GM21367 (cell line): Measurements from ENCODE around the gene LDLRAD4.
A peak's percentile ranks its signal among the peaks of the same experiment; 100 is the strongest.

Experiments used
- ATAC-seq: cut with Tn5 transposase; IDR thresholded peaks from one replicate; pipeline ENCODE4 v1.9.1; 2021; ENCODE audit not compliant: unreplicated experiment

Gene LDLRAD4

DNA sequence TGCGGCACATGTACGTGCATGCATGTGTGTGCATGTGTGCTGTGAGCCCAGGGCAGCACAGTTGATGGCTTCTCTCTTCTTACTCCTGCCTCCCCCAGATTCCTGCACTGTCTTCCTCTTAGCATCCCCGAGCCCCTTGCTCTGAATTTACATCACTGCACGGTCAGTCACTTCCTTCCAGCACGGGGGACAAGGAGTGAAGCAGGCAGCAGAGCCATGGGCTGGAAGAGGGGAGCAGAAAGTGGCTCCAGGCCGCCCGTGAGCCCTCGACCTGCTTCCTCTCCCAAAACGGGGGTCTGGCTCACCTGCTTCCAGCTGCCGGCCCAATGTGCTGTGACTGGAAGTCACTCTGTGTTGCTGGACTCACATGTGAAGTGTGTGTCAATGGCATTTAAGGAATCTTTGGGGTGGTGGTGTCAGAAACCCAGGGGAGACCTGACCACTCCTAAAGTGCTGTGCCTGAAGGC is 401.7 kb downstream of the LDLRAD4 start:
- ATAC-seq, result no peak

DNA sequence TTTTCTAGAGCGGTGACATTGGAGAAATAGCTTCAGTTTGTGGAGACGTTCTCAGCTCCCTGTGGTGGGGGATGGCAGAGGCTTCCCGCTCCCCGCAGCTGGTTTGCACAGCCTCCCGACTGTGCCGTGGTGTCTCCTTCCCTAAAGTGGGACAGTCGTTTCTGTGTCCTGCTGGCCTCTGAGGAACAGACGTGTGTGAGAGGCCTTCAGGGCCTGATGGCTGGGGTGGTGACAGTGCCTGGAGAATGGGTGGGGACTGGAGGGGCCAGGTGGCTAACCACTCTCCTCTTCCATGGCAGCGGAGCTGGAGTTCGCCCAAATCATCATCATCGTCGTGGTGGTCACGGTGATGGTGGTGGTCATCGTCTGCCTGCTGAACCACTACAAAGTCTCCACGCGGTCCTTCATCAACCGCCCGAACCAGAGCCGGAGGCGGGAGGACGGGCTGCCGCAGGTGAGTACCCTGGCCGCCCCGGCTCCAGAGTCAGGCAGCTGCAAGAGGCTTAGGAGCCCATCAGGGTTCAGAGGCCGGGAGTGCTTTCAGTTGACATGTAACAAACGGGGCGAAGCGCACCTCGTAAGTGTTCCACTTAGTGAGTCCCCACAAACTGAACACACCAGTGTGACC is 402.4 kb downstream of the LDLRAD4 start:
- no peak for ATAC-seq

DNA sequence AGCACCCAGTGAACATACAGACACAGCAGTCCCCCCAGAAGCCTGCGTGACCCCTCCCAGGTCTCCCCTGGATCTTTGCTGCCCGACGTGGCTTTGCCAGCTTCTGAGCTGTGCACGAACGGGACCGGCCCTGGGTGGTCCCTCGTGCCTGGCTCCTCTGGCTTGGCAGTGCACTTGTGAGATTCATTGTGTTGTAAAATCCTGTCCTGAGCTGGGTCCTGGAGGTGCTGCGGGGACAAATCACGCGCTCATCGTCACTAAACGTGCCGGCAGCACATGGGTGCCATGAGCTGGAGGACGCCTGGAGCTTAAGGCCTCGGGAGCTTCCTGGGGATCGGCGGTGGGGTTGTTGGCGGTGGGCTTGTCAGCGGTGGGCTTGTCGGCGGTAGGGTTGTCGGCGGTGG is 402.9 kb downstream of the LDLRAD4 start:
- ATAC-seq, result no peak

- ATAC-seq, result no peak
These were observed 403.5 kb downstream of the LDLRAD4 start for GRCh38 chr18:13621886-13622619.

- ATAC-seq, result no peak
These were observed 404.2 kb downstream of the LDLRAD4 start for GRCh38 chr18:13622751-13623150.

DNA sequence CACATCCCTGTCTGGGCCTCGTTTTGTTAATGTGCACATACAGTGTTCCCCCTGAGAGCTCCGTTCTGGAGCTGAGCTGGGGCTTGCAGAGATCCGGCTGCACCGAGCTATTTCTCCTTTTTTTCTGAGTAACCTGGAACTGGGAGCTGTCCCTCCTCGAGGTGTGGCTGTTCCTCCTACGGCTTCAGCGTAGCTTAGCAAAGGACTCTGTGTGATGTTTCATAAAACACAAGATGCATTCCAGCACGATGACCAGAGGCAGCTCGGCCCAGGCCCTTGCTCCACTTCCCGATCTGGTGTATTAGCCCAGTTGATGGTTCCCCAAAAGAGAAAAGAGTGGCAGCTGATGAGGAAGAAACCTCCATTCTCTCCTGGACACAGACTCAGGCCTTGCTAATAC is 404.8 kb downstream of the LDLRAD4 start:
- no peak for ATAC-seq

DNA sequence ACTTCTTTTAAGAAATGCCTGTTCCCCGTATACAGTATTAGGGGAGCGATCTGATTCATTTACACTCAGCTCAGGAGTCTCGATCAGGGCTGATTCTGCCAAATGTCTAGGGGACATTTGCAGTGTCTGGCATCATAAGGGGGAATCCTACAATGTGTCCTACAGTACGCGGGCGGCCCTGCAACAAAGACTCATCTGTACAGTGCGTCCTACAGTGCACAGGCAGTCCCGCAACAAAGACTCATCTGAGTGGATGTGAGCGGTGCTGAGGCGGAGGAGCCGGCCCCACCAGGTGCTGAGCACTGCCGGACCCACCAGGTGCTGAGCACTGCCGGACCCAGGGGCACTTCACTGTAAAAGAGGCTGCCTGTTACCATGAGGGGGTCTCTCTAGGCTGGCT is 405.3 kb downstream of the LDLRAD4 start:
- no peak for ATAC-seq

GRCh38 chr18:13624563-13625237 is 406.1 kb downstream of the LDLRAD4 start:
- no peak for ATAC-seq

DNA sequence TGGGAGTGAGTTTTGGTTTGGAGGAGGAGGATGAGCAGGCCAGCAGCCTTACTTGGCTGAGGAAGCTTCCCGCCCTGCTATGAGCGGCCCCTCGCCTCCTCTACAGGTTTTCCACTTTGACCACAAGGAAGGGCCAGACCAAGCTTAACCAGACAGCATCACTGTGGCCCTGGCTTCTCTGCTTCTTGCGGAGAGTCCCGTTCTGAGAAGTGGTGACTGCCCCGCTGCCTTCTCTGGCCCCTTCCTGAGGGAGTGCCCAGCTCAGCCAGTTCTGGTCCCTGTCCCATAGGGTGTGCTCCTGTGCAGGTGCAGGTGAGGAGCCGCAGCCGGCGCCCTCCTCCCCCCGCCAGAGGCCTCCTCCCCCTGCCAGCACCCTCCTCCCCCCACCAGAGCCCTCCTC is 406.8 kb downstream of the LDLRAD4 start:
- ATAC-seq, result no peak

- no peak for ATAC-seq
These were observed 407.4 kb downstream of the LDLRAD4 start for GRCh38 chr18:13625843-13626543.

- ATAC-seq, result no peak
These were observed 408.0 kb downstream of the LDLRAD4 start for GRCh38 chr18:13626544-13626908.

GRCh38 chr18:13627639-13628038 is 409.1 kb downstream of the LDLRAD4 start:
- no peak for ATAC-seq

DNA sequence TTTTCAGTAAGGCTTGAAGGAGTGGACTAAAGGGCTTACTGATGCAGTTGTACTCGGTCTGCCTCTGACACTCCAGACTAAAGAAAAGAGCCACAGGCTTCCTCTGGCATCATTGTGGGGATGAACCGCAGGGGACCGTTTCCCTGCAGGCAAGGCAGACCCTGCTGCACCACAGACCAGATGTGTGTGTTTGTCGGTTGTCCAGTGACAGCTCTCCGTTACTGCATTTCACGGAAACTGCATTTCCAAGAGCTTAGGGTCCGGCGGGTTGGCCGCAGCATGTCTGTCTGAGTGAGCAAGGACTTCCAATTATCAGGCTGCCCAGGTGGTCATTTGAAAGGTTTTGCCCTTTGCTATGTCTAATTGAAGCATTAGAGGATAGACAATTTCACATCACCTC is 409.7 kb downstream of the LDLRAD4 start:
- no peak for ATAC-seq

DNA sequence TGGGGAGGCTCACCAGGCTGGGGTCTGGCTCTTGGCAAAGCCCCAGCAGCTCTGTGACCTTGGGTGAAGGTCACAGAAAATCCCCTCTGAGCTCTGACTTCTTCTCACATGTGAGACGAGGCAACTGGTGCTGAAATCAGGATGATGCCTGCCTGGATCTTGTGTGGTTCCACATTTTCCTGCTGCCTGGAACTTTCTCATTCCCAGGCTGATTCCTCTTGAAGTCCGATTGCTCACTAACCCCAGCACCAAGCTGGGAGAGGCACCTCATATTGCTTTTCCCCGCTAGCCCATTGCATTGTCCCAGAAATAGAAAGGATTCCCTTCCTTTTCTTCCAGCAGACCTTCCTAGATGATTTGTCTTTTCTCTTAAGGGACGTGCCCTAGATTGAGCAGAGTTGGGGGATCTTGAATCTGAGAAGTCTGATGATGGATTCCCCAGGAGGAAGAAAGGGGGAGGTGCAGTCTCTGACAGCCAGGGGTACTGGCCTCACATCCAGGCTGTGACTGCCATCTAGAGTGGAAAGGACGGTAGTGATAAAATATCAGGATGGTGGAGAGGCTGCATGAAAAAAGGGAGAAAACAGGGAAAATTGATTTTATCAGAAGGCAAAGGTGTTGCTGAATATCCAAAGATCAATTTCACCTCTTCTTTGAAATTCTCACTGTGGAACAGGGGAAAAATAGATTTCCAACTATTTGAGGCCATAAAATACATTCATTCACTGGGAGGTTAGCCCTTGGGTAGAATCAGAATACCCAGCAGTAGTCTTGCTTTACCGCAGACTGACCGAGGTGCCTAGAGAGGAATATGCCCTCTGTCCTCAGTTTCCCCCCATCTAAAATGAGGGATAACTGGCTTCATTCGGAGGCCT is 411.5 kb downstream of the LDLRAD4 start:
- ATAC-seq, result peak; percentile 54

- ATAC-seq, result no peak
These were observed 412.2 kb downstream of the LDLRAD4 start for GRCh38 chr18:13630716-13631268.

GRCh38 chr18:13633700-13634099 is 415.1 kb downstream of the LDLRAD4 start:
- no peak for ATAC-seq

- ATAC-seq, result no peak
These were observed 416.5 kb downstream of the LDLRAD4 start for GRCh38 chr18:13635046-13635445.

- ATAC-seq, result no peak
These were observed 420.4 kb downstream of the LDLRAD4 start for GRCh38 chr18:13638719-13639595.

DNA sequence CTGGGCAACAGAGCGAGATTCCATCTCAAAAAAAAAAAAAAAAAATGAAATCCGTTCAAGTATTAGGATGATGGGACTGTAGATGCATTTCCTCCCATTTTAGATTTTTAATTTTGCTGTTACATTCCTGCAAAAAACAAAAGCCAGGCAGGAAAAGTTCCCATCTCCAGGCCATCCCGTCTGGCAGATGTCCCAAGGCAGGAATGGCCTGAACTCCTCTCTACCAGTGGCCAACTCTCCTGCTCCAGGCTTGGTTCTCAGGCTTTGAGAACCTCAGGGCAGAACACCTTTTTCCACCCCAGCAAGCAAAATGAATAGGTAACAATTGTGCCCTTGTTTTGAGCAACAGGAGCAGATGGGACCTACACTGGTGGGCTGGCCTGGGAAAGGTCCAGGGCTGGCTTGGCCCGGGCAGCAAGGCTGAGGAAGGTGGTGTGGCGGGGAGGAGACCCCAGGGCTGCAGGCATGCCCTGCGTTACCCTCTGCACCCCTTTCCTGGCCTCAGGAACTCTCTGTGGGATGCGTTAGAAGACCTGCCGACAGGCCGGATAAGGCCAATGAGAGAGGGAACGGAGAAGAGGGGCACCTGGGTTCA is 421.8 kb downstream of the LDLRAD4 start:
- no peak for ATAC-seq
